Panc1 (cell line): ENCODE data around the gene ACMSD. TPM values are rescaled to one million over a fixed set of nuclear protein-coding genes. Genes with fewer than 3 reads are reported as not detected.

ENCODE experiments used
- ATAC-seq: fragments of 200-7000 bp; cut with Tn5 transposase; 2 replicates; pipeline ENCODE4 v1.9.1; 2020; ENCODE audit warnings: mild to moderate bottlenecking, moderate library complexity
- BruUV-seq: library from RNA; stranded (reverse); fragments of 400-500 nt; replicated peaks from 2 replicates; lab custom pipeline; 2021; lab: Mats Ljungman, UMichigan
- CTCF ChIA-PET: fragments of 300-600 bp; sonication (Branson Sonifier 250); formaldehyde crosslinking; loops from one replicate; lab custom pipeline; 2022; ENCODE audit warnings: antibody characterized with exemption; lab: Charles Lee
- POLR2A ChIA-PET: fragments of 300-600 bp; sonication (Branson Sonifier 250); formaldehyde crosslinking; loops from one replicate; lab custom pipeline; 2022; ENCODE audit warnings: antibody characterized with exemption; lab: Charles Lee
- DNase-seq: peaks from one replicate; pipeline ENCODE4 v3.0.0-alpha.2; 2010; ENCODE audit warnings: low read depth, low spot score
- H3K27ac ChIP-seq: 2 replicates; pipeline ENCODE4 v1.5.1; 2011; ENCODE audit warnings: mild to moderate bottlenecking, low read length, inconsistent platforms
- H3K27me3 ChIP-seq: fragments of 200-500 bp; sonication (Bioruptor generic); 2 replicates; pipeline ENCODE4 v1.6.0; 2014; ENCODE audit warnings: low read length, inconsistent platforms; ENCODE audit not compliant: control insufficient read depth, insufficient read depth
- H3K36me3 ChIP-seq: fragments of 200-500 bp; sonication (Bioruptor generic); 2 replicates; pipeline ENCODE4 v1.5.1; 2014; ENCODE audit warnings: inconsistent platforms, mild to moderate bottlenecking, low read length, moderate library complexity; ENCODE audit not compliant: control insufficient read depth, insufficient read depth
- H3K4me1 ChIP-seq: 2 replicates; pipeline ENCODE4 v1.5.1; 2011; ENCODE audit warnings: inconsistent platforms, mild to moderate bottlenecking, low read length, moderate library complexity; ENCODE audit not compliant: control insufficient read depth, insufficient read depth
- H3K4me3 ChIP-seq, 2 experiments: 2 replicates each; pipeline ENCODE4 v1.5.1; 2011 to 2012; ENCODE audit warnings: low read depth in 2 of 2, low read length in 2 of 2, mild to moderate bottlenecking in 2 of 2, inconsistent platforms in 1 of 2, moderate library complexity in 1 of 2
- H3K9me3 ChIP-seq: fragments of 200-500 bp; sonication (Bioruptor generic); 2 replicates; pipeline ENCODE4 v1.5.1; 2014; ENCODE audit warnings: low read depth, mild to moderate bottlenecking, inconsistent platforms, low read length, moderate library complexity; ENCODE audit not compliant: control insufficient read depth, insufficient read depth
- POLR2AphosphoS5 ChIP-seq: IDR thresholded peaks from 2 replicates; pipeline ENCODE4 v1.6.1; 2012; ENCODE audit warnings: mild to moderate bottlenecking, low read depth, low read length, moderate library complexity
- REST ChIP-seq, 2 experiments: IDR thresholded peaks; 2 replicates each; pipeline ENCODE4 v1.6.1; 2011 to 2012; ENCODE audit warnings: low read depth in 2 of 2, control low read depth in 1 of 2, low read length in 1 of 2, mild to moderate bottlenecking in 1 of 2, moderate library complexity in 1 of 2; ENCODE audit not compliant: insufficient read depth in 1 of 2
- SIN3A ChIP-seq: IDR thresholded peaks from 2 replicates; pipeline ENCODE4 v1.6.1; 2012; ENCODE audit warnings: low read depth, mild to moderate bottlenecking, low read length, moderate library complexity, borderline replicate concordance; ENCODE audit not compliant: insufficient read depth
- TCF7L2 ChIP-seq: IDR thresholded peaks from 2 replicates; pipeline ENCODE4 v1.6.1; 2011; ENCODE audit warnings: mild to moderate bottlenecking, low read depth, low read length, inconsistent platforms
- in situ Hi-C: cut with HindIII; loops from 2 replicates; pipeline ENCODE4 v1.10.0; 2016; ENCODE audit warnings: low sequenced_read_pairs, low pct_unique_long_range_greater_than_20kb
- intact Hi-C: fragments of 100-400 bp; cut with micrococcal nuclease; formaldehyde crosslinking; loops from one replicate; pipeline ENCODE4 v1.10.0; 2022; ENCODE audit not compliant: unreplicated experiment
- total RNA-seq: library from RNA; stranded (reverse); gene quantifications from one replicate; pipeline ENCODE4 v1.2.1, GENCODE V29; 2021; ENCODE audit not compliant: unreplicated experiment
- TF ChIP-seq, protein P1 (sequence below): fragments of 450-650 bp; IDR thresholded peaks from 2 replicates; pipeline ENCODE4 v1.5.1; 2017; ENCODE audit warnings: mild to moderate bottlenecking

ACMSD gene
- total RNA-seq, 1 experiment from 2014 or later: not detected

- intact Hi-C loops: no loop called here
- BruUV-seq: no TSS peak
- no peak for DNase-seq
- Histone ChIP-seq H3K4me1 (no peaks in the 10 kb centered on the region), H3K36me3 (no peaks in the 10 kb centered on the region), H3K4me3 (no peak overlapping the region), H3K27ac (no peak overlapping the region), H3K27me3 (peaks cover 5% of the 10 kb centered on the region; the same call in 1 of the 2 replicates), H3K9me3 (no peaks in the 10 kb centered on the region)
- ChIA-PET POLR2A (no interaction called here), CTCF (no interaction called here)
- TF ChIP-seq SIN3A: no peak
- TF ChIP-seq REST (IDR thresholded peaks at IDR 0.05; ENCODE audit: insufficient read depth in 1 of 2, low read depth in 2 of 2, low read length in 1 of 2): no peak
- TF ChIP-seq, protein P1, sequence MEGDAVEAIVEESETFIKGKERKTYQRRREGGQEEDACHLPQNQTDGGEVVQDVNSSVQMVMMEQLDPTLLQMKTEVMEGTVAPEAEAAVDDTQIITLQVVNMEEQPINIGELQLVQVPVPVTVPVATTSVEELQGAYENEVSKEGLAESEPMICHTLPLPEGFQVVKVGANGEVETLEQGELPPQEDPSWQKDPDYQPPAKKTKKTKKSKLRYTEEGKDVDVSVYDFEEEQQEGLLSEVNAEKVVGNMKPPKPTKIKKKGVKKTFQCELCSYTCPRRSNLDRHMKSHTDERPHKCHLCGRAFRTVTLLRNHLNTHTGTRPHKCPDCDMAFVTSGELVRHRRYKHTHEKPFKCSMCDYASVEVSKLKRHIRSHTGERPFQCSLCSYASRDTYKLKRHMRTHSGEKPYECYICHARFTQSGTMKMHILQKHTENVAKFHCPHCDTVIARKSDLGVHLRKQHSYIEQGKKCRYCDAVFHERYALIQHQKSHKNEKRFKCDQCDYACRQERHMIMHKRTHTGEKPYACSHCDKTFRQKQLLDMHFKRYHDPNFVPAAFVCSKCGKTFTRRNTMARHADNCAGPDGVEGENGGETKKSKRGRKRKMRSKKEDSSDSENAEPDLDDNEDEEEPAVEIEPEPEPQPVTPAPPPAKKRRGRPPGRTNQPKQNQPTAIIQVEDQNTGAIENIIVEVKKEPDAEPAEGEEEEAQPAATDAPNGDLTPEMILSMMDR: no peak
- TF ChIP-seq POLR2AphosphoS5: no peak
- no peak for TF ChIP-seq TCF7L2
- ATAC-seq: no peak
- in situ Hi-C loops: no loop called here
Observed at GRCh38 chr2:134839649-134840048, 1.2 kb downstream of the ACMSD start.

DNA sequence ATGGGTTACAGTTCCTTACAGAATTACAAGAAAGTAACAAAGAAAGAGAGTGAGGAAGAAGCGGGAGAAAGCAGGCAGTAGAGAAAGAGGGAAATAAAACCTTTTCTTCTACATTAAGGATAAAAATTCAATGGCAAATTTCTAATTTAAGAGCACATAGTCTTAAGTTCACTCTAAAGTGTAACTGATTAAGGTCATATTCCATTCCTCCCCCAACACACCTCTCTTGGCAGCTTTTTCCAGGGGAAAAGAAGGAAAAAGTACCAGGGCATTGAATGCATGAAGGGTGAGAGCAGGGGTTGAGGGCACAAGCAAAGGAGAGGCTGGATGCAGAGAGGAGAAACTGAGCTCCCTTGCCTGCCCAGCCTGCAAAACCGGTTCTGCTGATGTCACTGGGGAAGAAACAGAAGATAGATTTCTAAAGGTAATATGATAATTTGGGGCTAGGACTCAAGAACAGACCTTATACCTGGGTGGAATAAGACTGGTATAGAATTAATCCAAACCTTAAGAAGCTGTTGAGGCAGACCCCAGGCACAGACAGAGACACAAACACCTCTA is 4.6 kb downstream of the ACMSD start:
- DNase-seq: no peak
- Histone ChIP-seq H3K27me3 (peaks cover 5% of the 10 kb centered on the region; the same call in 1 of the 2 replicates), H3K36me3 (no peaks in the 10 kb centered on the region), H3K4me3 (no peak overlapping the region), H3K9me3 (no peaks in the 10 kb centered on the region), H3K4me1 (no peaks in the 10 kb centered on the region), H3K27ac (no peak overlapping the region)
- intact Hi-C loops (no loop called here), in situ Hi-C loops (no loop called here)
- ChIA-PET POLR2A (no interaction called here), CTCF (no interaction called here)
- BruUV-seq: no TSS peak
- ATAC-seq: no peak
- TF ChIP-seq, protein P1: no peak
- TF ChIP-seq SIN3A: no peak
